SK-N-SH (cell line): Measurements from ENCODE around the gene ATP11B. TPM values are rescaled to one million over a fixed set of nuclear protein-coding genes. Genes with fewer than 3 reads are reported as not detected.
"Not testable (repeated sequence)": the region's sequence is repeated elsewhere in the genome, so short reads cannot be mapped to it uniquely, and the experiment has no call there.

Experiments used
- CTCF ChIA-PET: fragments of 300-600, 350-600 bp; formaldehyde crosslinking; extraction: SDS; loops from one replicate; lab custom pipeline; 2021; lab: Yijun Ruan, JAX
- POLR2A ChIA-PET: fragments of 350-600 bp; sonication (Branson Sonifier 250); formaldehyde crosslinking; extraction: SDS; loops from one replicate; lab custom pipeline; 2020; ENCODE audit warnings: antibody characterized with exemption, inconsistent platforms; lab: Yijun Ruan, JAX
- DNase-seq: peaks from one replicate; pipeline ENCODE4 v3.0.0; 2012
- H2AFZ ChIP-seq: fragments of 200-600 bp; sonication (generic); 2 replicates; pipeline ENCODE4 v1.8.1; 2016; ENCODE audit warnings: antibody characterized with exemption, mild to moderate bottlenecking, low read depth
- H3F3A ChIP-seq: fragments of 200-600 bp; sonication (generic); replicated peaks from 2 replicates; pipeline ENCODE3; 2016; ENCODE audit warnings: antibody characterized with exemption, mild to moderate bottlenecking; ENCODE audit not compliant: insufficient read depth
- H3K27ac ChIP-seq, 2 experiments: fragments of 200-500 bp in 1 of 2; fragments of 200-600 bp in 1 of 2; sonication (Bioruptor generic) in 1 of 2; sonication (generic), shearing (Covaris generic) in 1 of 2; 2 replicates each; pipeline versions ENCODE4 v1.5.1 to v1.6.1; 2014 to 2016; ENCODE audit warnings: low read depth in 2 of 2, inconsistent platforms in 1 of 2, low read length in 1 of 2, mild to moderate bottlenecking in 1 of 2, mixed read lengths in 1 of 2
- H3K27me3 ChIP-seq: fragments of 200-600 bp; sonication (generic), shearing (Covaris generic); 2 replicates; pipeline ENCODE4 v1.6.1; 2016; ENCODE audit warnings: mixed run types; ENCODE audit not compliant: insufficient read depth
- H3K36me3 ChIP-seq, 2 experiments: fragments of 200-500 bp in 1 of 2; fragments of 200-600 bp in 1 of 2; sonication (Bioruptor generic) in 1 of 2; sonication (generic) in 1 of 2; replicated peaks in 1 of 2; 2 replicates each; pipeline versions ENCODE3 to v1.5.1; 2014 to 2016; ENCODE audit warnings: low read length in 1 of 2, mild to moderate bottlenecking in 1 of 2; ENCODE audit not compliant: insufficient read depth in 2 of 2, control insufficient read depth in 1 of 2
- H3K4me1 ChIP-seq, 2 experiments: fragments of 200-500 bp in 1 of 2; fragments of 200-600 bp in 1 of 2; sonication (Bioruptor generic) in 1 of 2; sonication (generic), shearing (Covaris generic) in 1 of 2; 2 replicates each; pipeline versions ENCODE4 v1.5.1 to v1.6.1; 2014 to 2016; ENCODE audit warnings: low read depth in 1 of 2, low read length in 1 of 2, mixed run types in 1 of 2; ENCODE audit not compliant: insufficient read depth in 2 of 2, control insufficient read depth in 1 of 2
- H3K4me2 ChIP-seq: fragments of 200-600 bp; sonication (generic), shearing (Covaris generic); 2 replicates; pipeline ENCODE4 v1.6.1; 2017; ENCODE audit warnings: mixed run types
- H3K4me3 ChIP-seq, 2 experiments: fragments of 200-500 bp in 1 of 2; fragments of 200-600 bp in 1 of 2; sonication (Bioruptor generic) in 1 of 2; sonication (generic), shearing (Covaris generic) in 1 of 2; 2 replicates each; pipeline versions ENCODE4 v1.5.1 to v1.8.1; 2014 to 2016; ENCODE audit warnings: low read depth in 2 of 2, inconsistent platforms in 1 of 2, low read length in 1 of 2, mild to moderate bottlenecking in 1 of 2, mixed read lengths in 1 of 2, moderate library complexity in 1 of 2
- H3K79me2 ChIP-seq: fragments of 200-600 bp; sonication (generic); 2 replicates; pipeline ENCODE4 v1.8.1; 2017; ENCODE audit warnings: mild to moderate bottlenecking; ENCODE audit not compliant: insufficient read depth
- H3K9ac ChIP-seq: fragments of 200-600 bp; sonication (generic); 2 replicates; pipeline ENCODE4 v1.6.1; 2017; ENCODE audit warnings: mixed run types
- H3K9me2 ChIP-seq: fragments of 200-600 bp; sonication (generic); 2 replicates; pipeline ENCODE4 v1.6.1; 2017; ENCODE audit warnings: mixed run types
- H3K9me3 ChIP-seq: fragments of 200-600 bp; sonication (generic); 2 replicates; pipeline ENCODE4 v1.6.1; 2017; ENCODE audit warnings: mixed run types, mild to moderate bottlenecking, moderate library complexity
- H4K20me1 ChIP-seq: fragments of 200-600 bp; sonication (generic); 2 replicates; pipeline ENCODE4 v1.6.1; 2017; ENCODE audit warnings: mild to moderate bottlenecking, mixed run types; ENCODE audit not compliant: insufficient read depth
- CHD2 ChIP-seq: fragments of 150-350 bp; IDR thresholded peaks from 2 replicates; pipeline ENCODE4 v1.6.1; 2018; ENCODE audit warnings: low read length; ENCODE audit not compliant: partially characterized antibody
- FOSL2 ChIP-seq: IDR thresholded peaks from 2 replicates; pipeline ENCODE4 v1.4.0; 2012; ENCODE audit warnings: low read depth, mild to moderate bottlenecking, moderate library complexity, borderline replicate concordance
- FOXJ3 ChIP-seq: sonication (generic); formaldehyde crosslinking; IDR thresholded peaks from 2 replicates; pipeline ENCODE4 v1.5.1; 2020; ENCODE audit warnings: mild to moderate bottlenecking, missing genetic modification reagents
- FOXM1 ChIP-seq: IDR thresholded peaks from 2 replicates; pipeline ENCODE4 v1.4.0; 2012; ENCODE audit warnings: low read depth, mild to moderate bottlenecking
- MEF2A ChIP-seq: IDR thresholded peaks from 2 replicates; pipeline ENCODE4 v1.4.0; 2012; ENCODE audit warnings: low read depth, borderline replicate concordance
- MXI1 ChIP-seq: IDR thresholded peaks from 2 replicates; pipeline ENCODE4 v1.6.1; 2012; ENCODE audit warnings: mild to moderate bottlenecking, low read depth, low read length, improper control_type of control experiment
- NFIC ChIP-seq: IDR thresholded peaks from 2 replicates; pipeline ENCODE4 v1.4.0; 2012; ENCODE audit warnings: borderline replicate concordance
- NRF1 ChIP-seq: IDR thresholded peaks from 2 replicates; pipeline ENCODE4 v1.6.1; 2012; ENCODE audit warnings: low read depth, mild to moderate bottlenecking, low read length
- RAD21 ChIP-seq: IDR thresholded peaks from 2 replicates; pipeline ENCODE4 v1.6.1; 2012; ENCODE audit warnings: mild to moderate bottlenecking, low read length
- RCOR1 ChIP-seq: fragments of 150-350 bp; IDR thresholded peaks from 2 replicates; pipeline ENCODE4 v1.6.1; 2017; ENCODE audit warnings: antibody characterized with exemption, low read length
- RXRA ChIP-seq: IDR thresholded peaks from 2 replicates; pipeline ENCODE4 v1.4.0; 2012; ENCODE audit warnings: low read depth, mild to moderate bottlenecking, borderline replicate concordance
- SIN3A ChIP-seq: IDR thresholded peaks from 2 replicates; pipeline ENCODE4 v1.6.1; 2012; ENCODE audit warnings: low read depth, mild to moderate bottlenecking, low read length, moderate library complexity, borderline replicate concordance
- SMC3 ChIP-seq: IDR thresholded peaks from 2 replicates; pipeline ENCODE4 v1.6.1; 2012; ENCODE audit warnings: low read depth, low read length, improper control_type of control experiment
- TAF1 ChIP-seq: IDR thresholded peaks from 2 replicates; pipeline ENCODE4 v1.6.1; 2012; ENCODE audit warnings: low read depth, mild to moderate bottlenecking, low read length, moderate library complexity, borderline replicate concordance
- TCF12 ChIP-seq: IDR thresholded peaks from 2 replicates; pipeline ENCODE4 v1.4.0; 2012
- TEAD4 ChIP-seq: IDR thresholded peaks from 2 replicates; pipeline ENCODE4 v1.4.0; 2012; ENCODE audit warnings: mild to moderate bottlenecking, borderline replicate concordance; ENCODE audit not compliant: insufficient read depth
- YY1 ChIP-seq: IDR thresholded peaks from 2 replicates; pipeline ENCODE4 v1.4.0; 2012; ENCODE audit warnings: low read depth, mild to moderate bottlenecking
- WGBS: methylation state at CpG from one replicate; pipeline ENCODE4 v1.1.6; 2017; ENCODE audit warnings: low lambda C conversion rate; 5-methylcytosine and 5-hydroxymethylcytosine counted together
- polyA plus RNA-seq, 3 experiments: library from polyadenylated mRNA; depleted of rRNA; stranded (reverse); fragments of >200 nt; gene quantifications; 2 replicates each; pipeline ENCODE4 v1.2.3, GENCODE V29; 2012
- TF ChIP-seq, protein P1 (sequence below): fragments of 150-350 bp; IDR thresholded peaks from 2 replicates; pipeline ENCODE4 v1.6.1; 2017; ENCODE audit warnings: antibody characterized with exemption, low read length, low read depth, borderline replicate concordance
- TF ChIP-seq, protein P2 (sequence below): IDR thresholded peaks from 2 replicates; pipeline ENCODE4 v1.4.0; 2012; ENCODE audit warnings: low read depth
- TF ChIP-seq, protein P3 (sequence below): IDR thresholded peaks from 2 replicates; pipeline ENCODE4; 2012
- TF ChIP-seq, protein P4 (sequence below): fragments of 150-350 bp; IDR thresholded peaks from 2 replicates; pipeline ENCODE4 v1.6.1; 2016; ENCODE audit warnings: mild to moderate bottlenecking, low read depth, low read length

Gene ATP11B
- polyA plus RNA-seq, 1 of the 3 experiments (the other 2 are of a cell fraction): 8.7 TPM

DNA sequence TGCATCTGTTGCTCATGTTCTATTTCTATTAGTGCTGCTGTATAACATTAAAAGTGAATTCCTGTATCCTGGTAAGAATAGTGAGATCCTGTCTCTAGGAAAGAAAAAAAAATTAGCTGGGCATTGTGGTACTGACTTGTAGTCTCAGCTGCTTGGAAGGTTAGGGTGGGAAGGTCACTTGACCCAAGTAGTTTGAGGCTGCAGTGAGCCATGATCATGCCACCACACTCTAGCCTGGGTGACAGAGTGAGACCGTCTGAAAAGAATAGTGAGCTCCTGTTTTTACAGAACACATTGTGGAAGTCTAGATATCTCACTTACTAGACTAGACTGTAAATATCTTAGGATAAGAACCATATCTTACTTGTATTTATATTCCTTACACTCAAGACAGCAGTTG, 4.6 kb downstream of the ATP11B start:
- H3K36me3 ChIP-seq: peaks cover 0 to 5% of the 10 kb centered on the region in 2 experiments
- peaks cover 91% of the 10 kb centered on the region for H3K79me2 ChIP-seq
- H3K27ac ChIP-seq: no peak overlapping the region
- peaks cover 5 to 8% of the 10 kb centered on the region in 2 experiments; a peak in 3 of 4 replicates for H3K4me1 ChIP-seq
- TF ChIP-seq FOXJ3 (CRISPR knock-in tag) (no peak), MXI1 (no peak), NFIC (no peak), TAF1 (no peak), MEF2A (no peak), FOXM1 (no peak), SIN3A (no peak)
- TF ChIP-seq, protein P1, sequence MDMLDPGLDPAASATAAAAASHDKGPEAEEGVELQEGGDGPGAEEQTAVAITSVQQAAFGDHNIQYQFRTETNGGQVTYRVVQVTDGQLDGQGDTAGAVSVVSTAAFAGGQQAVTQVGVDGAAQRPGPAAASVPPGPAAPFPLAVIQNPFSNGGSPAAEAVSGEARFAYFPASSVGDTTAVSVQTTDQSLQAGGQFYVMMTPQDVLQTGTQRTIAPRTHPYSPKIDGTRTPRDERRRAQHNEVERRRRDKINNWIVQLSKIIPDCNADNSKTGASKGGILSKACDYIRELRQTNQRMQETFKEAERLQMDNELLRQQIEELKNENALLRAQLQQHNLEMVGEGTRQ: no peak
- TF ChIP-seq, protein P2, sequence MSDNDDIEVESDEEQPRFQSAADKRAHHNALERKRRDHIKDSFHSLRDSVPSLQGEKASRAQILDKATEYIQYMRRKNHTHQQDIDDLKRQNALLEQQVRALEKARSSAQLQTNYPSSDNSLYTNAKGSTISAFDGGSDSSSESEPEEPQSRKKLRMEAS: no peak
- TF ChIP-seq, protein P3, sequence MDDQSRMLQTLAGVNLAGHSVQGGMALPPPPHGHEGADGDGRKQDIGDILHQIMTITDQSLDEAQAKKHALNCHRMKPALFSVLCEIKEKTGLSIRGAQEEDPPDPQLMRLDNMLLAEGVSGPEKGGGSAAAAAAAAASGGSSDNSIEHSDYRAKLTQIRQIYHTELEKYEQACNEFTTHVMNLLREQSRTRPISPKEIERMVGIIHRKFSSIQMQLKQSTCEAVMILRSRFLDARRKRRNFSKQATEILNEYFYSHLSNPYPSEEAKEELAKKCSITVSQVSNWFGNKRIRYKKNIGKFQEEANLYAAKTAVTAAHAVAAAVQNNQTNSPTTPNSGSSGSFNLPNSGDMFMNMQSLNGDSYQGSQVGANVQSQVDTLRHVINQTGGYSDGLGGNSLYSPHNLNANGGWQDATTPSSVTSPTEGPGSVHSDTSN: no peak
- no peak overlapping the region for H2AFZ ChIP-seq
- no peak overlapping the region for H3K4me2 ChIP-seq
- no peak overlapping the region for H3K4me3 ChIP-seq
- WGBS: 75% methylated on average over 1 of the region's 1 CpG
- CTCF ChIA-PET: no interaction called here
- peaks cover 8% of the 10 kb centered on the region for H3F3A ChIP-seq
- no peaks in the 10 kb centered on the region for H3K9me2 ChIP-seq
- no peaks in the 10 kb centered on the region for H3K27me3 ChIP-seq
- no peak overlapping the region for H3K9ac ChIP-seq
- H3K9me3 ChIP-seq: no peaks in the 10 kb centered on the region
- POLR2A ChIA-PET: no interaction called here
- H4K20me1 ChIP-seq: peaks cover 53% of the 10 kb centered on the region
- no peak for DNase-seq

DNA sequence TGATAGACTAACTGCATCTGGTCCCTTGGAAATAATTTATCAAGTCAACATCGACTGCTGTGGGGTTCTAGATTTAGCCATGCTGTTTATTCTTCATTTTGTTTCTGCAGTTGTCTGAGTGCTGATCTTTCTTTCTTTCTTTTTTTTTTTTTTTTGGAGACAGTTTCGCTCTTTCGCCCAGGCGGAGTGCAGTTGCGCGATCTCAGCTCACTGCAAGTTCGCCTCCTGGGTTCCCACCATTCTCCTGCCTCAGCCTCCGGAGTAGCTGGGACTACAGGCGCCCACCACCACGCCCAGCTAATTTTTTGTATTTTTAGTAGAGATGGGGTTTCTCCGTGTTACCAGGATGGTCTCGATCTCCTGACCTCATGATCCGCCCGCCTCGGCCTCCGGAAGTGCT, 5.8 kb downstream of the ATP11B start:
- H3K4me3 ChIP-seq, H3K9ac ChIP-seq, H3K36me3 ChIP-seq, DNase-seq, H2AFZ ChIP-seq, H3K9me3 ChIP-seq, H3F3A ChIP-seq, H3K4me1 ChIP-seq, H3K27me3 ChIP-seq, H3K4me2 ChIP-seq, POLR2A ChIA-PET, H3K27ac ChIP-seq, H3K9me2 ChIP-seq: not testable (repeated sequence)
- 97% methylated on average over 16 of the region's 16 CpGs for WGBS
- H4K20me1 ChIP-seq: peaks cover 65% of the 10 kb centered on the region
- CTCF ChIA-PET: interaction anchor here (0.7 to 1.6 kb wide), 2 partner anchors 39 to 493 kb away, joined by 3 read pairs; no protein-coding TSS in a partner anchor
- H3K79me2 ChIP-seq: peaks cover 100% of the 10 kb centered on the region

DNA sequence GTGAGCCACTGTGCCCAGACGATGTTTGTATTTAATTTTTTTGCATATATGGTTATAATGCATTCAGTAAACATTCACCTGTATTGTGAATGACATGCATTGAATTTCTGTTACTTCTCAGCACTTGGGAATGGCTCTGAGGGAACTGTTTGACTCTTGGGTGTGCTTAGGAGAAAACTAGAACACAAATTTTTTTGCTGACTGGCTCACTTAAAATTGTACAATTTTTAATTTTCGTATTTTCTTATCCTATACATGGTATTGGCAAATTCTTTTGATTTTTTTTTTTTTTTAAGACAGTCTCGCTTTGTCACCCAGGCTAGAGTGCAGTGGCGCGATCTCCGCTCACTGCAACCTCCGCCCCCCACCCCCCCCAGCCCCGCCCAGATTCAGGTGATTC, 7.2 kb downstream of the ATP11B start:
- no peak for DNase-seq
- peaks cover 100% of the 10 kb centered on the region for H3K79me2 ChIP-seq
- H3K9me3 ChIP-seq: no peaks in the 10 kb centered on the region
- no peaks in the 10 kb centered on the region for H3K9me2 ChIP-seq
- peaks cover 8% of the 10 kb centered on the region for H3F3A ChIP-seq
- H3K4me2 ChIP-seq: no peak overlapping the region
- H3K27me3 ChIP-seq: no peaks in the 10 kb centered on the region
- H3K4me1 ChIP-seq: peaks cover 0 to 5% of the 10 kb centered on the region in 2 experiments; a peak in 2 of 4 replicates
- CTCF ChIA-PET: no interaction called here
- H2AFZ ChIP-seq: no peak overlapping the region
- H3K9ac ChIP-seq: no peak overlapping the region
- H3K36me3 ChIP-seq: peaks cover 0 to 9% of the 10 kb centered on the region in 2 experiments
- H3K4me3 ChIP-seq: no peak overlapping the region
- 96% methylated on average over 8 of the region's 8 CpGs for WGBS
- H3K27ac ChIP-seq: no peak overlapping the region
- POLR2A ChIA-PET: no interaction called here
- peaks cover 72% of the 10 kb centered on the region for H4K20me1 ChIP-seq
- TF ChIP-seq NFIC: no peak
- no peak for TF ChIP-seq NRF1
- TF ChIP-seq FOXM1: no peak
- TF ChIP-seq, protein P4, sequence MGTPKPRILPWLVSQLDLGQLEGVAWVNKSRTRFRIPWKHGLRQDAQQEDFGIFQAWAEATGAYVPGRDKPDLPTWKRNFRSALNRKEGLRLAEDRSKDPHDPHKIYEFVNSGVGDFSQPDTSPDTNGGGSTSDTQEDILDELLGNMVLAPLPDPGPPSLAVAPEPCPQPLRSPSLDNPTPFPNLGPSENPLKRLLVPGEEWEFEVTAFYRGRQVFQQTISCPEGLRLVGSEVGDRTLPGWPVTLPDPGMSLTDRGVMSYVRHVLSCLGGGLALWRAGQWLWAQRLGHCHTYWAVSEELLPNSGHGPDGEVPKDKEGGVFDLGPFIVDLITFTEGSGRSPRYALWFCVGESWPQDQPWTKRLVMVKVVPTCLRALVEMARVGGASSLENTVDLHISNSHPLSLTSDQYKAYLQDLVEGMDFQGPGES: no peak
- TF ChIP-seq FOSL2: no peak
- TF ChIP-seq CHD2: no peak
- no peak for TF ChIP-seq YY1
- TF ChIP-seq FOXJ3 (CRISPR knock-in tag): no peak
- no peak for TF ChIP-seq TCF12
- no peak for TF ChIP-seq MEF2A
- no peak for TF ChIP-seq TEAD4
- TF ChIP-seq SMC3: no peak
- no peak for TF ChIP-seq RCOR1
- TF ChIP-seq RAD21: no peak
- TF ChIP-seq RXRA: no peak
